GOT3 (cell line): Measurements from ENCODE around the gene ARHGAP11B.
"Not testable (repeated sequence)": the region's sequence is repeated elsewhere in the genome, so short reads cannot be mapped to it uniquely, and the experiment has no call there.

Experiments used
- DNase-seq: peaks from one replicate; lab custom pipeline; 2025; ENCODE audit warnings: mixed read lengths; lab: John Stamatoyannopoulos, UW

Gene ARHGAP11B

GRCh38 chr15:30625436-30626193 lies at the start of gene ARHGAP11B:
Gene ARHGAP11B, plus strand, starts transcription at chr15:30626128.
- not testable (repeated sequence) for DNase-seq

DNA sequence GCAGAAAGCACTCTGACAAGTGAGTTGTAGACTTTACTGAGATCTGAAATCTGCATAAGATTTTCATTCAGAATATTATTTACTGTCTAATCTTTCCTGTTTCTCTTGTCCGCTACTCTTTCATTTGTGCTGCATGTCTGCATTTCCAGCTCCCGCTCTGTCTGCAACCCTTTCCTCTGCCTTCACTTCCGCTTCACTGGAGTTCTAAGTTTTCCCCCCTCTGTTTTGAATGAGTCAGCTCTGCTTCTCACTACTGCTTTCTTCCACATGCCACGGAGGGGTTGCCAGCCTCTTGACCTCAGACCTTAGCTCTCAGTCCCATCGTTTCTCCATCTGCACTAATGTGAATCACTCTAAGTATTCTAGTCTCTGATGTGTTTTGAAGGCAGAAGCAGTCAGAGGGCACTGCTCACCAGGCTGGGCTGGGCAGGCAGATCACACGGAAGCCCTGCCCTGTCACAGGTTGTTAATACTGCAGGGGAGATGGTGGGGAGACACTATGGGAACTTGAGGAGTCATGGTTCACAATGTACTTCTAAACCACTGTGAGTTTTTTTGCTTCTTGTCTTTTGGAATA lies 46.4 kb upstream of the ARHGAP11B start:
- DNase-seq, result not testable (repeated sequence)

DNA sequence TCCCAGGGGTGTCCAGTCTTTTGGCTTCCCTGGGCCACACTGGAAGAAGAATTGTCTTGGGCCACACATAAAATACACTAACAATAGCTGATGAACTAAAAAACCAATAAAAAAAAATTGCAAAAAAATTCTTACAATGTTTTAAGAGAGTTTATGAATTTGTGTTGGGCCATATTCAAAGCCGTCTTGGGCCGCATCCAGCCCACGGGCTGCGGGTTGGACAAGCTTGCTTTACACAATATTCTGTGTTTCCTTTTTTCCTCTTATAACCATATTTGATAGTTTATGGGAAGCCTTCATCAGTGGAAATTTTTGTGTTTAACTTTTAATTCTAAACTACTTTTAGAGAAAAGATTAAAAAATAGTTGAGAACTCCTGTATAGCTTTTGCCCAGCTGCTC lies 45.2 kb upstream of the ARHGAP11B start:
- DNase-seq, result not testable (repeated sequence)

- DNase-seq, result not testable (repeated sequence)
Observed at GRCh38 chr15:30598953-30599352, 27.0 kb upstream of the ARHGAP11B start.

- not testable (repeated sequence) for DNase-seq
Observed at GRCh38 chr15:30603796-30604195, 22.1 kb upstream of the ARHGAP11B start, which contains the start of gene GOLGA8H. Gene GOLGA8H, plus strand, starts transcription at chr15:30604028. Its CDS starts 98 bp downstream, at chr15:30604126.

GRCh38 chr15:30612271-30612670 lies 13.7 kb upstream of the ARHGAP11B start:
- DNase-seq, result not testable (repeated sequence)

DNA sequence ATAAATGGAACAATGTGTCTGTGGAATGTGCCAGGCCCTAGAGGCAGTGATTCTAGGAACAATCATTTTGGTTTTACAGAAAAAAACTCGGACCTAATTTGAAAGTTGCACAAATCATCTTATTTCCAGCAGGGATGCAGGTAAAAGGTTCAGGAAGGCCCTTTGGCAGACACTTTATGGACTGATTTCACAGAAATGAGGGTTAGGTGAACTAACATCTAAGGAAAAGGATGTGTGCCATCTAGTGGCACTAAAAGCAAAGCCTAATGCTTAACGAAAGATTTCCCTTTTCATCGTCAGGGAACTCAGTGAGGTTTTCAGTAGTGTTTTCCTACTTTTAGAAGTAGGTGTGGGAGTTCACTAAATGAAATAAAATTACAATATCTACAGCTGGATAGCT lies 4.6 kb upstream of the ARHGAP11B start:
- not testable (repeated sequence) for DNase-seq

DNA sequence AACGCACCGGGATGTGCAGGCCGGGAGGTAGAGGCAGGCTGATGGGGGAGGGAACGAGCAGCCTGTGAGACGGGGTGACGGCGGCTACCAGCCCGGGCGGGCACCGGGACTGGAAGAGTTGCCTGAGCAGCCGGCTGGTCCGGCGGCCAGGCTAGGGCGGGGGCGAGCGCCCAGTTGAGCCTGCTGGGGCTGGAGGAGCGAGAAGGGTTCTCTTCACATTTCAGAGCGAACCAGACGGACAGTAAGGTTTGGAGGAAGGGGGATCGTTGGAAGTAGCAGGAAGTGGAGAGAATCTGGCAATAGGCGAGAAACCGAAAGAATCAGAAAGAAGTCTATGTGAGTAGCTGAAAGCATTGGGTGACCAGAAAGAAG lies 252 bp downstream of the ARHGAP11B start:
- DNase-seq, result not testable (repeated sequence)

GRCh38 chr15:30626632-30627031 lies 704 bp downstream of the ARHGAP11B start:
- DNase-seq, result not testable (repeated sequence)

DNA sequence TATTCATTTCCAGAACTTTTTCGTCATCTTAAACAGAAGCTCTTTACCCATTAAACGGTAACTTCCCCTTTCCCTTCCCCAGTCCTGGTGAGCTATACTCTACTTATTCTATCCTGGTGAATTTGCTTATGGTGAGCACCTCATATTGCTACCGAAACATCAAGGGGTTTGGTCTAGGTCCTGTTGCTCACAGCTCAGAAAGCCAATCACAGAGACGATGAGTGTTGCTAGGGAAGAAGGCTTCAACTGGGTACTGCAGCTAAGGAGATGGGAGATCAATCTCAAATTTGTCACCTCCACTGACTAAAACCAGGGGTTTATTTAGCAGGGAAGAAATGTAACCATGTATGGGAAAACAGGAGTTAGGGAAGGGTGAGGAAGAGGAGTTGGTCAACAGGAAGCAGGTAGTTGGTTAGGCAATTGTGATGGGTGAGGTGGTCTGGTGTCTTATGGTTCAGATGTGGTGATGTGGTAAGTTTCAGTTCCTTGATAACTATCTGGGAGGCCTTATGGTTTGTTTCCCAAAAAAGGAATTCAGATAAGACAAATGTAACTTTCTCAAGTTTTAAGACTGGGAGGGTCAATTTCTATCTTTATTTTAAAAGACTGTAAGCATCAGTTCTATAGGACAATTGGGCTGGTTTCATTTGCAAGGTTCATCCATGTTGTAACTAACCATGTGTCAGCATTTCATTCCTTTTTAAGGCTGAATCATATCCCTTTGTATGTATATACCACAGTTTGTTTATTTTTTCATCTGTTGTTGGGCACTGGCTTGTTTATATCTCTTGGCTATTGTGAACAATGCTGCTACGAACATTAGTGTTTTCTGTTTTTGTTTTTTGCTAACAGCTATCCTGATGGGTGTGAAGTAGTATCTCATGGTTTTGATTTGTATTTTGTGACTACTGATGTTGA lies 24.3 kb downstream of the ARHGAP11B start:
- no peak for DNase-seq

DNA sequence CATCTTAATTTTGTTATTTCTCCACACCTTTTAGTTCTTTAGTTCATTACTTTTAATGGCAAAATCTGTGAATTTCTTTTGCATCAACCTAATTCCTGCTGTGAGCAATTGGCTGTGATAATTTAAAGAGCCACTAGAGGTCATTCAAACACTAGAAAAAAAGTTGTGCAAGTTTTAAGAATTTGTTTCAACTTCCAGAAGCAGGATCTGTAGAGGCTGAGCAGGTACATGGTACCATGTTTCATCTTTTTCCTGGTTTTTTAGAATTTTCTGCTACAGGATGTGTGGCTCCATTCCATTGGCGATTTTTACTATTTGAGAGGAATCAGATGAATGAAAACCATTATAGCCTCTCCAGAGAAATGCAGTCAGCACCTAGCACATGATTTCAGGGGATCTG lies 35.2 kb downstream of the ARHGAP11B start:
- not testable (repeated sequence) for DNase-seq

DNA sequence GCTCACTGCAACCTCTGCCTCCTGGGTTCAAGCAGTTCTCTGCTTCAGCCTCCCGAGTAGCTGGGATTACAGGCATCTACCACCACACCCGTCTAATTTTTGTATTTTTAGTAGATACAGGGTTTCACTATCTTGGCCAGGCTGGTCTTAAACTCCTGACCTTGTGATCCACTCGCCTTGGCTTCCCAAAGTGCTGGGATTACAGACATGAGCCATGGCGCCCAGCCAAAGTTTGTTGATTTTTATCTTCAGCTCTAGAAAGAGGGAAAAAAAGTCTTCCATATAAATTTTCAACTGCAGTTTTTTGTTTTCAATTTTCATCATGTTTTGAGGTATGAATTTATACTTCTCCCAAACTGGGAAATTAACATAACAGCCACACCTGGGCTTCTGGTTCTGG lies 43.7 kb downstream of the ARHGAP11B start:
- DNase-seq, result not testable (repeated sequence)

- DNase-seq, result no peak
Observed at GRCh38 chr15:30670056-30670455, 44.1 kb downstream of the ARHGAP11B start.

DNA sequence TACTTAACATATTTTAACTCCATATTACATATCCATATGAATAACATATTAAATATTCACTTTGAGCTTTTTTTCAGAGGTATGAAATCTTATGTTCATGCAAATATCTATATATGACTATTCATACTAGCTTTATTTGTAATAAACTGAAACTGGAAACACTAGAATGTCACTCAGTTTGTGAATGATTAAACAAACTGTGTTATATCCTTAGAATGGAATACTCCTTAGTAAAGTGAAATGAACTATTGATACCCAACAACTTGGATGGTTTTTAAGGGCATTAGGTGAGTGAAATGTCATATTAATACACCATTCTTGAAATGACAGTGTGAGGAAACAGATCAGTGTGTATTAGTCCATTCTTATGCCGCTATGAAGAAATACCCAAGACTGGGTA lies 45.4 kb downstream of the ARHGAP11B start:
- no peak for DNase-seq

GRCh38 chr15:30675126-30675525 lies 49.2 kb downstream of the ARHGAP11B start:
- DNase-seq, result no peak

DNA sequence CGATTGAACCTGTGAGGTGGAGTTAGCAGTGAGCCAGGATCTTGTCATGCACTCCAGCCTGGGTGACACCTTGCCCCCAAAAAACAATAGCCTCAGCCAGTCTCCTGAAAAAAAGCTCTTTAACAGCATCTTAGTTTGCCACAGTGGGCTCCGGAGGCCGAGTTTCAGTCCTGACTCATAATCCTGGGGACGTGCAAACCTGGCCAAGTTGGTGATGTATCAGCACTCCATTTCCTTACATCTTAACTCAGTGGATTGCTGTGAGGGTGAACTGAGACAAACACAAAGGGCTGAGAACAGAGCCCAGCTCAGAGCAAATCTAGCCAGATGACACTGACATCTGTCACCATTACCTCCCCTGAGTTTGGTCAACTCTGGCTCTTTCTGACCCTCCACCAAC lies 50.0 kb downstream of the ARHGAP11B start:
- DNase-seq, result not testable (repeated sequence)

DNA sequence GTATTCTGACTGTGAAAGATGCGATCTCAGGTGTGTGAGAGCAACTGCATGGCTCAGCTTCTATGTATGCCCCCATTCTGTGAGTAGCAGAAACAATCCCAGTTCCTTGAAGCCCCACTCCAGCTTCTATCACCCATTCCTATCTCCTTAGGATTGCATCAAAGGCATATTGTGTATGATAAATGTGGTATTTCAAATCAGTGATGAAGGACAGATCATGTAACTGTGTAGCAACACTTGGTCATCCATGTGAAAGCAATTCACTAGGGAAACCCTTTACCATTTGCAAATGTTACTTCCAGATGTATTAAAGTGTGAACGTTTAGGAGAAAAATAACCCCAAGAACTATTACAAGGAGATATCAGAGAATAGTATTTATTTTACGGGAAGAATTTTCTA lies 55.1 kb downstream of the ARHGAP11B start:
- DNase-seq, result not testable (repeated sequence)

- DNase-seq, result not testable (repeated sequence)
Observed at GRCh38 chr15:30685709-30686285, 59.9 kb downstream of the ARHGAP11B start.

GRCh38 chr15:30686651-30687050 lies 60.7 kb downstream of the ARHGAP11B start:
- DNase-seq, result not testable (repeated sequence)
